ENCODE data around the gene TAAR8. TPM values are rescaled to one million over a fixed set of nuclear protein-coding genes. Genes with fewer than 3 reads are reported as not detected.
A peak's percentile ranks its signal among the peaks of the same experiment; 100 is the strongest.

TAAR8 gene
- total RNA-seq, 1 experiment from 2014 or later = not detected

DNA sequence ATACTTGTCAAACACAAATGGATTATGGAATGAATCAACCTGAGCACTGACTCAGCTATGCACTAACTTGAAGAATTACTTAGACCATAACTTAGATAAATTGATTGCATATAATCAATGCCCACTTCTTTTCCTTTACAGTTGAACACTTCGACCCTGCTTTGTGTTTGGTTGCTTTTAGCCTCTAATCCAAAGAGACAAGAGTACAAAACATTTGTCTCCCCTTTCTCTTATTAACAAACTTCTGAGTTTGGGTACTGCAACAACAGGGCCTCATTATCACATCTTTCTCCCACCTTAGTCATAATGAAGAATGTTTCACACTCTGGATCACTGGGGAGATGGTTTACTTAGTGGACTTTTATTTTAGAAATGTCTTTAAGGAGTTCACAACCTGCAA, 15.1 kb downstream of the TAAR8 start:
- Histone ChIP-seq H3K27ac (0 out of 2 replicates have a peak overlapping the region, but pooled peaks have one; percentile 2), H3K27me3 (ENCODE audit: insufficient read depth, low read depth) (no peaks in the 10 kb centered on the region), H3F3A (ENCODE audit: insufficient read depth, low read depth) (no peaks in the 10 kb centered on the region), H3K79me2 (ENCODE audit: low read depth) (no peaks in the 10 kb centered on the region), H3K36me3 (ENCODE audit: low read depth) (no peaks in the 10 kb centered on the region), H2AFZ (peak overlapping the region; percentile 78), H3K9me3 (ENCODE audit: insufficient read depth, low read depth) (peaks cover 4% of the 10 kb centered on the region; the same call in 1 of the 2 replicates), H3K4me3 (no peak overlapping the region), H3K9me2 (ENCODE audit: insufficient read depth) (no peaks in the 10 kb centered on the region), H3K4me1 (replicated peaks; ENCODE audit: insufficient read depth) (no peaks in the 10 kb centered on the region), H4K20me1 (ENCODE audit: insufficient read depth) (no peaks in the 10 kb centered on the region), H3K4me2 (no peak overlapping the region)
- CTCF ChIA-PET = no interaction called here
- POLR2A ChIA-PET (ENCODE audit: unreplicated experiment) = no interaction called here
- no peak for DNase-seq
- TF ChIP-seq CTCF (conservative IDR thresholded peaks at IDR 0.05) (no peak), EZH2 (IDR thresholded peaks at IDR 0.05; ENCODE audit: low read depth) (no peak)
- intact Hi-C loops (cut with micrococcal nuclease; ENCODE audit: unreplicated experiment) = no loop called here
- BruUV-seq (replicated peaks) = no TSS peak

GRCh38 chr6:132568611-132569010, 16.1 kb downstream of the TAAR8 start:
- no peak overlapping the region for H3K4me2 ChIP-seq
- no peaks in the 10 kb centered on the region for H3K27me3 ChIP-seq (ENCODE audit: insufficient read depth, low read depth)
- no peak for DNase-seq
- no peaks in the 10 kb centered on the region for H3K9me2 ChIP-seq (ENCODE audit: insufficient read depth)
- ChIA-PET CTCF (no interaction called here), POLR2A (ENCODE audit: unreplicated experiment) (no interaction called here)
- H2AFZ ChIP-seq = no peak overlapping the region
- TF ChIP-seq EZH2 (IDR thresholded peaks at IDR 0.05; ENCODE audit: low read depth) (no peak), CTCF (conservative IDR thresholded peaks at IDR 0.05) (no peak)
- BruUV-seq (replicated peaks) = no TSS peak
- no peaks in the 10 kb centered on the region for H3K79me2 ChIP-seq (ENCODE audit: low read depth)
- peaks cover 4% of the 10 kb centered on the region; the same call in 1 of the 2 replicates for H3K9me3 ChIP-seq (ENCODE audit: insufficient read depth, low read depth)
- intact Hi-C loops (cut with micrococcal nuclease; ENCODE audit: unreplicated experiment) = no loop called here
- no peaks in the 10 kb centered on the region for H3K4me1 ChIP-seq (replicated peaks; ENCODE audit: insufficient read depth)
- no peaks in the 10 kb centered on the region for H3F3A ChIP-seq (ENCODE audit: insufficient read depth, low read depth)
- H3K36me3 ChIP-seq (ENCODE audit: low read depth) = no peaks in the 10 kb centered on the region
- no peaks in the 10 kb centered on the region for H4K20me1 ChIP-seq (ENCODE audit: insufficient read depth)
- H3K27ac ChIP-seq = no peak overlapping the region
- H3K4me3 ChIP-seq = no peak overlapping the region

GRCh38 chr6:132569170-132569569, 16.7 kb downstream of the TAAR8 start:
- no TSS peak for BruUV-seq (replicated peaks)
- no peaks in the 10 kb centered on the region for H3K79me2 ChIP-seq (ENCODE audit: low read depth)

More at GRCh38 chr6:132569170-132569569, 16.7 kb downstream of the TAAR8 start:
- Histone ChIP-seq H3K4me3 (no peak overlapping the region), H3K4me1 (replicated peaks; ENCODE audit: insufficient read depth) (no peaks in the 10 kb centered on the region), H3K27me3 (ENCODE audit: insufficient read depth, low read depth) (no peaks in the 10 kb centered on the region), H3K36me3 (ENCODE audit: low read depth) (no peaks in the 10 kb centered on the region), H3K27ac (no peak overlapping the region), H3F3A (ENCODE audit: insufficient read depth, low read depth) (no peaks in the 10 kb centered on the region), H3K4me2 (no peak overlapping the region), H2AFZ (peak overlapping the region; percentile 48; the same call in 1 of the 2 replicates), H3K9me3 (ENCODE audit: insufficient read depth, low read depth) (peaks cover 4% of the 10 kb centered on the region; the same call in 1 of the 2 replicates), H4K20me1 (ENCODE audit: insufficient read depth) (no peaks in the 10 kb centered on the region), H3K9me2 (ENCODE audit: insufficient read depth) (0 out of 2 replicates have a peak, but pooled peaks cover under 1% of the 10 kb centered on the region)
- TF ChIP-seq CTCF (conservative IDR thresholded peaks at IDR 0.05) = no peak
- no peak for TF ChIP-seq EZH2 (IDR thresholded peaks at IDR 0.05; ENCODE audit: low read depth)
- no peak for DNase-seq
- CTCF ChIA-PET = no interaction called here
- POLR2A ChIA-PET (ENCODE audit: unreplicated experiment) = no interaction called here
- intact Hi-C loops (cut with micrococcal nuclease; ENCODE audit: unreplicated experiment) = no loop called here
